CD4-positive, alpha-beta T cell treated with Interleukin-1 beta for 1 hour (primary cell): ENCODE data around the gene CTNNA2.
"Not testable (repeated sequence)": the region's sequence is repeated elsewhere in the genome, so short reads cannot be mapped to it uniquely, and the experiment has no call there.

Experiments used
- DNase-seq, 2 donors: peaks; one replicate each; pipeline ENCODE4 v3.0.0-alpha.2; 2020 to 2022

Gene CTNNA2

GRCh38 chr2:79985571-79985970, 472.7 kb downstream of the CTNNA2 start:
- no peak for DNase-seq

- DNase-seq = no peak
These were observed 480.3 kb downstream of the CTNNA2 start for GRCh38 chr2:79993144-79993543.

- DNase-seq = no peak
These were observed 481.3 kb downstream of the CTNNA2 start for GRCh38 chr2:79994161-79994560.

GRCh38 chr2:79994965-79995364, 482.1 kb downstream of the CTNNA2 start:
- no peak for DNase-seq

GRCh38 chr2:79996709-79997108, 483.9 kb downstream of the CTNNA2 start:
- no peak for DNase-seq

GRCh38 chr2:80001701-80002101, 488.9 kb downstream of the CTNNA2 start:
- DNase-seq = no peak

- DNase-seq = no peak
These were observed 489.3 kb downstream of the CTNNA2 start for GRCh38 chr2:80002112-80002511.

- DNase-seq = no peak
These were observed 489.8 kb downstream of the CTNNA2 start for GRCh38 chr2:80002568-80003157.

- DNase-seq = no peak
These were observed 495.1 kb downstream of the CTNNA2 start for GRCh38 chr2:80007777-80008503.

- DNase-seq = no peak
These were observed 495.7 kb downstream of the CTNNA2 start for GRCh38 chr2:80008596-80008995.

- no peak for DNase-seq
These were observed 496.4 kb downstream of the CTNNA2 start for GRCh38 chr2:80009211-80009610.

- DNase-seq = no peak
These were observed 499.2 kb downstream of the CTNNA2 start for GRCh38 chr2:80012061-80012460.

GRCh38 chr2:80014637-80015036, 501.8 kb downstream of the CTNNA2 start:
- no peak for DNase-seq

- DNase-seq = no peak
These were observed 503.3 kb downstream of the CTNNA2 start for GRCh38 chr2:80016171-80016570.

- no peak for DNase-seq
These were observed 507.0 kb downstream of the CTNNA2 start for GRCh38 chr2:80019571-80020460.

GRCh38 chr2:80022018-80022417, 509.2 kb downstream of the CTNNA2 start:
- DNase-seq = no peak

GRCh38 chr2:80026040-80026729, 513.3 kb downstream of the CTNNA2 start:
- DNase-seq = no peak

GRCh38 chr2:80028051-80028450, 515.2 kb downstream of the CTNNA2 start:
- no peak for DNase-seq

- DNase-seq = no peak
These were observed 515.7 kb downstream of the CTNNA2 start for GRCh38 chr2:80028584-80028983.

GRCh38 chr2:80030135-80030534, 517.3 kb downstream of the CTNNA2 start:
- DNase-seq = no peak

- not testable (repeated sequence) for DNase-seq
These were observed 519.8 kb downstream of the CTNNA2 start for GRCh38 chr2:80032684-80033083.

GRCh38 chr2:80035749-80036285, 523.0 kb downstream of the CTNNA2 start:
- DNase-seq = no peak

GRCh38 chr2:80037310-80037709, 524.5 kb downstream of the CTNNA2 start:
- DNase-seq = no peak
